ENCODE results near the gene NINJ1. TPM values are rescaled to one million over a fixed set of nuclear protein-coding genes. Genes with fewer than 3 reads are reported as not detected.

Gene NINJ1, protein sequence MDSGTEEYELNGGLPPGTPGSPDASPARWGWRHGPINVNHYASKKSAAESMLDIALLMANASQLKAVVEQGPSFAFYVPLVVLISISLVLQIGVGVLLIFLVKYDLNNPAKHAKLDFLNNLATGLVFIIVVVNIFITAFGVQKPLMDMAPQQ
- total RNA-seq, result 100 to 1,000 TPM in 2 of 4 donors, 10 to 100 TPM in 2; 64.6 to 113 (median 94.8) TPM

DNA sequence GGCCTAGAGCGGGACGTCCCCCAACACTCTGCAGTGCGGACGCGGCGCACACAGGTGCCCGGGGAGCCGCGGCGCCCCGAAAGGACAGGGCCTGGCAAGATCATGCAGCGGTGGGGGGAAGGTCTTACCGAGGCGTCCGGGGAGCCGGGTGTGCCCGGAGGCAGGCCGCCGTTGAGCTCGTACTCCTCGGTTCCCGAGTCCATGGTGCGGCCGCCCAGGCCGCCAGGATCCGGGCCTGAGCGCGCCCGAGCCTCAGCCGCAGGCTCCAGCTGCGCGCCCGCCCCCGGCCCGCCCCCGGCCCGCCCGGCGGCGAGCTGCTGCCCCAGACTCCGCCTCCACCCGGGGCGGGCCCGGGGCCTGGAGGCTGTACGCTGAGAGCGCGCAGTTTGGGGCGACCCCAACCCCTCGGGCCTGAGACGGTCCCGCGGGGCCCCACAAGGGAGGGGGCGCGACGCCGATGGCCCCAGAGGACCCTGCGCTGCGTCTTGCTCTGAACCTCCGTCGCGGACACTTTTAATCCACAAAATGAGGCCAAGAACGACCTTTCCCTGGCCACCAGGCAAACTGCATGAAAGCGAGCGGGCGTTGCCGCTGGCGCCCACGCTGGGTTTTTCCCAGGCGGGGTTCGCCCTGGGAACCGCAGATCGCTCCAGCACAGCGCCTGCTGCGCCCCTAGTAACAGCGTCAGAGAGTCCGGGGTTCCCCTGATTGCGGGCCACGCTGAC lies at the start of gene NINJ1:
TSS of gene NINJ1 (minus strand) at position 237 of the 725 bp plus-strand sequence. CDS start at position 203, 34 bp downstream.
- intact Hi-C loops (cut with DNase I; ENCODE audit: low total_unique reads), result no loop called here
- 0% methylated on average over 23 to 41 of the region's 78 CpGs for WGBS, 2 donors
- peak in 1 of 2 donors; percentile 12 for TF ChIP-seq POLR2A (IDR thresholded peaks at IDR 0.05)
- TF ChIP-seq, protein P1, sequence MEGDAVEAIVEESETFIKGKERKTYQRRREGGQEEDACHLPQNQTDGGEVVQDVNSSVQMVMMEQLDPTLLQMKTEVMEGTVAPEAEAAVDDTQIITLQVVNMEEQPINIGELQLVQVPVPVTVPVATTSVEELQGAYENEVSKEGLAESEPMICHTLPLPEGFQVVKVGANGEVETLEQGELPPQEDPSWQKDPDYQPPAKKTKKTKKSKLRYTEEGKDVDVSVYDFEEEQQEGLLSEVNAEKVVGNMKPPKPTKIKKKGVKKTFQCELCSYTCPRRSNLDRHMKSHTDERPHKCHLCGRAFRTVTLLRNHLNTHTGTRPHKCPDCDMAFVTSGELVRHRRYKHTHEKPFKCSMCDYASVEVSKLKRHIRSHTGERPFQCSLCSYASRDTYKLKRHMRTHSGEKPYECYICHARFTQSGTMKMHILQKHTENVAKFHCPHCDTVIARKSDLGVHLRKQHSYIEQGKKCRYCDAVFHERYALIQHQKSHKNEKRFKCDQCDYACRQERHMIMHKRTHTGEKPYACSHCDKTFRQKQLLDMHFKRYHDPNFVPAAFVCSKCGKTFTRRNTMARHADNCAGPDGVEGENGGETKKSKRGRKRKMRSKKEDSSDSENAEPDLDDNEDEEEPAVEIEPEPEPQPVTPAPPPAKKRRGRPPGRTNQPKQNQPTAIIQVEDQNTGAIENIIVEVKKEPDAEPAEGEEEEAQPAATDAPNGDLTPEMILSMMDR (IDR thresholded peaks at IDR 0.05), result no peak
- peak within 1 kb of the TSS; percentile 81 for H3K4me3 ChIP-seq (ENCODE audit: low read depth, poor library complexity, severe bottlenecking)
- peak in 1 of 2 donors; percentile 93 for DNase-seq (ENCODE audit: low spot score in 2 of 2)

DNA sequence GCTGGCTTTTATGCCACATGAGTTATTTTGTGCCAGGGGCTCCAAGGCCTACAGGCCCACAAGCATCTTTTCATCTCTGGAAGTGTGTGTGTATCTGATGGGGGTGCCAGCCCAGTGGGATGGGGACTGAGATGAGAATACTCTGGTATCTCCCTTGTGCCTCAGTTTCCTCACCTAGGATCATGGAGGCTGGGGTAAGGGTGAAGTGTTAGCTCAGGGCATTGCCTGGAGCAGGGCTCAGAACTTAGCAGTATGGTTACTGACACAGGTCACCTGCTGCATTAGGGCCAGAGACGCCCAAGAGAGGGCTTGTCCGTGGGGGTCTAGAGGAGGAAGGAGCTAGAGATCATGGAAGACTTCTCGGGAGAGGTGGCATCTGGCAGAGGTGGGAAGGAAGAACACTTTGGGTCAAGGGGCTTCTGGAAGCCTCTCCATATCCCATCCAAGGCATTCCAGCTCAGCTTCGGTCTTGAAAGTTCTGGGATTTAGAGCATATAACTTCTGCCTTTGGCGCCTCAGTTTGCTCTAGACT lies 49.1 kb upstream of the NINJ1 start:
- 82 to 83% methylated on average over 5 of the region's 5 CpGs for WGBS, 2 donors
- no peak for TF ChIP-seq POLR2A (IDR thresholded peaks at IDR 0.05)
- TF ChIP-seq, protein P1 (IDR thresholded peaks at IDR 0.05), result no peak
- intact Hi-C loops (cut with DNase I; ENCODE audit: low total_unique reads), result no loop called here
- no peak for DNase-seq (ENCODE audit: low spot score in 2 of 2)
- H3K4me3 ChIP-seq (ENCODE audit: low read depth, poor library complexity, severe bottlenecking), result no peak overlapping the region

DNA sequence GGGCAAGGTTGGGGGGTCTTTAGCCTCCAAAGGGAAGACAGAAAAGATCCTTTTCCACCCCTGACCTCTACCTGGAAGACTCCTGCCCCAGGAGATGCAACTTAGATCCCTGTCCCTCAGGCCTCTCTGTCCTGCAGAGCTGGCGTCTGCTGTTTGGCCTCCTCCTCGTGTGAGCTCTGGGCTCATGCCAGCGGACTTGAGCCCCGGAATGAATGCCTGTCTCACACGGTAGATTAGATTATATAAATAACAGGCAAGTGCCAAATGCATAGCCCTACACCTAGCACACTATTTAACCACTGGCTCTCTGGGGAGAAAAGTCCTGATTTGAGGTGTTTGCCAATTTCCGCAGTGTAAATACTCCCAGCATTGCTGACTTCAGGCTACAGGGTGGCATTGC lies 48.5 kb upstream of the NINJ1 start:
- no peak overlapping the region for H3K4me3 ChIP-seq (ENCODE audit: low read depth, poor library complexity, severe bottlenecking)
- intact Hi-C loops (cut with DNase I; ENCODE audit: low total_unique reads), result no loop called here
- 79% methylated on average over 6 of the region's 6 CpGs for WGBS, 2 donors
- no peak for DNase-seq (ENCODE audit: low spot score in 2 of 2)
- TF ChIP-seq, protein P1 (IDR thresholded peaks at IDR 0.05), result no peak
- no peak for TF ChIP-seq POLR2A (IDR thresholded peaks at IDR 0.05)

DNA sequence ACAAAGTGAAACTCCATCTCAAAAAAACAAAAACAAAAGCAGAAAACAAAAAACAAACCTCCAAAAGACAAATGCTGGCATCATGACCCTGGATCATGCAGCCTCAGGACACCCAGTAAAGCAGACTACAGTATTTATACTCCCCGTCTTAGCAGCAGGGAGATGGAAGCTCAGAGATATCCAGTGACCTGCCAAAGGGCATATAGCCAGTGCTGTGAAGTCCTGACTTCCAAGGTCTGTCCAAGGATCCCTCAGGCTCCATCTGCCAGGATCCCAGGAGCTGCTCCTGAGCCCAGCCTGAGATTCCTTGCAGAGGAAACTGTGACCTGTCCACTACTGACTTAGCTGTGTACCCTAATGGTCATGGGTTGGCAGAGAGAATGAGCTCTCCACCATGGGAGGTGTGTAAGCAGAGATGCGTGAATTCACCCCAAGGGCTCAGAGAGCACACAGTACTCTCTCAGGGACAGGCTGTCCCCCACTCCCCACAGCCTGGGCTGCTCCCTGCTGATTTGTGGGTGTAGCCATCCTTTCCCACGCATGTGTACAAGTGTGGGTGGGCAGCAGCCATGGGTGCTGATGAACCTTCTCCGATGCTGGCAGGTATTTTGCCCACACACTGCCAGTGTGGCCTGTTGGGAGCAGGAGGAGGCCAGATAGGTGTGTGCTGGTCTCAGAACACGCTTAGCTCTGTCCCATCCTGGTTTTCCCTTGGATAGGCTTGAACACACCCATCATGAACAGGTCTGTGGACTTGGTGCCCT lies 47.8 kb upstream of the NINJ1 start:
- intact Hi-C loops (cut with DNase I; ENCODE audit: low total_unique reads), result no loop called here
- no peak overlapping the region for H3K4me3 ChIP-seq (ENCODE audit: low read depth, poor library complexity, severe bottlenecking)
- DNase-seq (ENCODE audit: low spot score in 2 of 2), result no peak
- 81 to 92% methylated on average over 5 of the region's 5 CpGs for WGBS, 2 donors
- TF ChIP-seq POLR2A (IDR thresholded peaks at IDR 0.05), result no peak
- TF ChIP-seq, protein P1 (IDR thresholded peaks at IDR 0.05), result no peak

DNA sequence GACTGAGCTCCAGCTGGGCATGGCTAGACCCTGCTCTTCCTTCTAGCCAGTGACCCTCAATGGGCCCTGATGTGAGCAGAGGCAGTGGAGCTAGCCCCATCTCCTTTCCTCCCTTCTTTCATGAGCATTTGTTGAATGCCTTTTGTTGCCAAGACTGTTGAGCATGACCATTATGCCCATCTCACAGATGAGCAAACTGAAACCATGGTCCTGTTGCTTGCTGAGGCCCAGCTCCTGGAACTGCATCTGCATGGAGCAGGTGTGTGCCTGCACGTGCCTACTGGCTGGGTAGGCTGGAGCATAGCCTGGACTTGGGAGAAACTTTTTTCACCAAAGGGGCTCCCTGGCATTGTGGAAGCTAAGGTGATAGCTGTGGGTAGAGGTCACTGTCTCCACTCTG lies 46.9 kb upstream of the NINJ1 start:
- TF ChIP-seq POLR2A (IDR thresholded peaks at IDR 0.05), result no peak
- TF ChIP-seq, protein P1 (IDR thresholded peaks at IDR 0.05), result no peak
- no peak for DNase-seq (ENCODE audit: low spot score in 2 of 2)
- intact Hi-C loops (cut with DNase I; ENCODE audit: low total_unique reads), result no loop called here
- H3K4me3 ChIP-seq (ENCODE audit: low read depth, poor library complexity, severe bottlenecking), result no peak overlapping the region
- 82 to 85% methylated on average over 1 of the region's 1 CpG for WGBS, 2 donors

All from lower leg skin (tissue), 4 donors.